GM23248 (cell line): Measurements from ENCODE around the gene CYGB.

Experiments
- EZH2 ChIP-seq: fragments of 200-600 bp; sonication (generic); IDR thresholded peaks from 2 replicates; pipeline ENCODE4 v1.6.1; 2018; ENCODE audit warnings: antibody characterized with exemption, mild to moderate bottlenecking; ENCODE audit not compliant: insufficient read depth, poor library complexity, severe bottlenecking
- EZH2phosphoT487 ChIP-seq: fragments of 200-600 bp; sonication (generic); IDR thresholded peaks from 2 replicates; pipeline ENCODE4 v1.6.1; 2018; ENCODE audit warnings: antibody characterized with exemption, moderate library complexity, mild to moderate bottlenecking, low read depth; ENCODE audit not compliant: insufficient read depth

- TF ChIP-seq EZH2 (no peak), EZH2phosphoT487 (no peak)
Measured at GRCh38 chr17:76547183-76547641, 9.7 kb upstream of the CYGB start.
